ENCODE data around the gene CRTAC1.

The CRTAC1 gene

GRCh38 chr10:98030093-98030821, at the start of gene CRTAC1:
Gene CRTAC1 (minus strand): TSS chr10:98030621. CDS start chr10:98030472, 149 bp downstream.
- no peak for DNase-seq

GRCh38 chr10:98078774-98079173, 48.4 kb upstream of the CRTAC1 start:
- no peak for DNase-seq

- DNase-seq = no peak
Measured at GRCh38 chr10:98077223-98077622, 46.8 kb upstream of the CRTAC1 start.

- no peak for DNase-seq
Measured at GRCh38 chr10:98076086-98076485, 45.7 kb upstream of the CRTAC1 start.

GRCh38 chr10:98074315-98074911, 44.0 kb upstream of the CRTAC1 start:
- DNase-seq = no peak

- no peak for DNase-seq
Measured at GRCh38 chr10:98067165-98067564, 36.7 kb upstream of the CRTAC1 start.

GRCh38 chr10:98063740-98064027, 33.3 kb upstream of the CRTAC1 start:
- no peak for DNase-seq

- no peak for DNase-seq
Measured at GRCh38 chr10:98062424-98062823, 32.0 kb upstream of the CRTAC1 start.

GRCh38 chr10:98060079-98060478, 29.7 kb upstream of the CRTAC1 start:
- DNase-seq = no peak

GRCh38 chr10:98058295-98058694, 27.9 kb upstream of the CRTAC1 start:
- DNase-seq = no peak

- no peak for DNase-seq
Measured at GRCh38 chr10:98055841-98056516, 25.6 kb upstream of the CRTAC1 start.

- DNase-seq = no peak
Measured at GRCh38 chr10:98047009-98047741, 16.8 kb upstream of the CRTAC1 start.

GRCh38 chr10:98045785-98046389, 15.5 kb upstream of the CRTAC1 start:
- DNase-seq = peak; percentile 63

GRCh38 chr10:98041352-98042043, 11.1 kb upstream of the CRTAC1 start:
- DNase-seq = peak; percentile 39

- no peak for DNase-seq
Measured at GRCh38 chr10:98039690-98040381, 9.4 kb upstream of the CRTAC1 start.

- no peak for DNase-seq
Measured at GRCh38 chr10:98038288-98038687, 7.9 kb upstream of the CRTAC1 start.

- DNase-seq = no peak
Measured at GRCh38 chr10:98035599-98035998, 5.2 kb upstream of the CRTAC1 start.

GRCh38 chr10:98033515-98033914, 3.1 kb upstream of the CRTAC1 start:
- DNase-seq = no peak

- no peak for DNase-seq
Measured at GRCh38 chr10:98031440-98031839, 1.0 kb upstream of the CRTAC1 start.

- DNase-seq = no peak
Measured at GRCh38 chr10:98030991-98031431, 590 bp upstream of the CRTAC1 start.

GRCh38 chr10:98029149-98030092, 1.0 kb downstream of the CRTAC1 start:
- no peak for DNase-seq
